Measurements from ENCODE around the gene S100A4. TPM values are rescaled to one million over a fixed set of nuclear protein-coding genes. Genes with fewer than 3 reads are reported as not detected.
"Not testable (repeated sequence)": the region's sequence is repeated elsewhere in the genome, so short reads cannot be mapped to it uniquely, and the experiment has no call there.

S100A4 gene
- total RNA-seq, 2 experiments from 2014 or later: 36.5 to 37.9 TPM

- Mint-ChIP-seq H3K4me1 (ENCODE audit: low read depth) (peaks cover 9% of the 10 kb centered on the region), H3K27me3 (ENCODE audit: low read depth) (peaks cover 7% of the 10 kb centered on the region), H3K4me3 (no peak overlapping the region), H3K27ac (no peak overlapping the region), H3K36me3 (ENCODE audit: low read depth) (no peaks in the 10 kb centered on the region), H3K9me3 (no peaks in the 10 kb centered on the region)
- no peak for DNase-seq
- CTCF ChIA-PET: interaction anchor here (0.7 to 1.8 kb wide), 6 partner anchors 36 to 67 kb away, joined by 3 to 8 read pairs (median 5); partner anchors contain the start of genes S100A14 and S100A16
- intact Hi-C loops (cut with micrococcal nuclease): no loop called here
Measured at GRCh38 chr1:153577624-153578051, 32.0 kb upstream of the S100A4 start.

- Mint-ChIP-seq H3K4me3 (no peak overlapping the region), H3K9me3 (no peaks in the 10 kb centered on the region), H3K36me3 (ENCODE audit: low read depth) (no peaks in the 10 kb centered on the region), H3K4me1 (ENCODE audit: low read depth) (peaks cover 14% of the 10 kb centered on the region), H3K27me3 (ENCODE audit: low read depth) (peaks cover 7% of the 10 kb centered on the region), H3K27ac (no peak overlapping the region)
- CTCF ChIA-PET: interaction anchor here (0.7 to 1.8 kb wide), 7 partner anchors 36 to 66 kb away, joined by 3 to 8 read pairs (median 5); partner anchors contain the start of genes S100A14 and S100A16
- intact Hi-C loops (cut with micrococcal nuclease): no loop called here
- no peak for DNase-seq
Measured at GRCh38 chr1:153577138-153577537, 31.5 kb upstream of the S100A4 start.

- H3K4me3 Mint-ChIP-seq; H3K9me3 Mint-ChIP-seq; intact Hi-C loops (cut with micrococcal nuclease); DNase-seq; H3K27me3 Mint-ChIP-seq (ENCODE audit: low read depth); H3K27ac Mint-ChIP-seq; H3K36me3 Mint-ChIP-seq (ENCODE audit: low read depth): not testable (repeated sequence)
- CTCF ChIA-PET: interaction anchor here (1.1 kb wide), 1 partner anchor 65 kb away, joined by 3 read pairs; no protein-coding TSS in a partner anchor
- H3K4me1 Mint-ChIP-seq (ENCODE audit: low read depth): peaks cover 24% of the 10 kb centered on the region
Measured at GRCh38 chr1:153575497-153575896, 29.9 kb upstream of the S100A4 start.

GRCh38 chr1:153575081-153575491 lies 29.5 kb upstream of the S100A4 start:
- CTCF ChIA-PET; H3K4me3 Mint-ChIP-seq; H3K9me3 Mint-ChIP-seq; DNase-seq; intact Hi-C loops (cut with micrococcal nuclease); H3K27me3 Mint-ChIP-seq (ENCODE audit: low read depth); H3K36me3 Mint-ChIP-seq (ENCODE audit: low read depth); H3K27ac Mint-ChIP-seq: not testable (repeated sequence)
- peaks cover 24% of the 10 kb centered on the region for H3K4me1 Mint-ChIP-seq (ENCODE audit: low read depth)

- DNase-seq: no peak
- H3K4me3 Mint-ChIP-seq: no peak overlapping the region
- H3K36me3 Mint-ChIP-seq (ENCODE audit: low read depth): no peaks in the 10 kb centered on the region
- intact Hi-C loops (cut with micrococcal nuclease): loop anchor here (2.0 kb wide), 4 partner anchors 201 to 411 kb away; partner anchors contain the start of gene SLC27A3
- peaks cover 33% of the 10 kb centered on the region for H3K4me1 Mint-ChIP-seq (ENCODE audit: low read depth)
- CTCF ChIA-PET: interaction anchor here (0.6 to 7.4 kb wide), 11 partner anchors 12 to 65 kb away, joined by 3 to 207 read pairs (median 4); partner anchors contain the start of genes CHTOP, S100A13, S100A4 and S100A6
- peak overlapping the region; percentile 11 for H3K27ac Mint-ChIP-seq
- no peaks in the 10 kb centered on the region for H3K9me3 Mint-ChIP-seq
- peaks cover 7% of the 10 kb centered on the region for H3K27me3 Mint-ChIP-seq (ENCODE audit: low read depth)
Measured at GRCh38 chr1:153573351-153573750, 27.7 kb upstream of the S100A4 start.

GRCh38 chr1:153572569-153573015 lies 27.0 kb upstream of the S100A4 start:
- H3K36me3 Mint-ChIP-seq (ENCODE audit: low read depth): no peaks in the 10 kb centered on the region
- H3K4me1 Mint-ChIP-seq (ENCODE audit: low read depth): peaks cover 40% of the 10 kb centered on the region
- H3K27ac Mint-ChIP-seq: peak overlapping the region; percentile 18
- CTCF ChIA-PET: interaction anchor here (0.7 to 7.4 kb wide), 20 partner anchors 13 to 100 kb away, joined by 3 to 207 read pairs (median 4); partner anchors contain the start of genes CHTOP, S100A13, S100A4 and S100A5
- DNase-seq: peak; percentile 85
- no peak overlapping the region for H3K4me3 Mint-ChIP-seq
- intact Hi-C loops (cut with micrococcal nuclease): loop anchor here (1.0 to 2.0 kb wide), 9 partner anchors 39 to 412 kb away; partner anchors contain the start of genes CHTOP and SLC27A3
- no peaks in the 10 kb centered on the region for H3K9me3 Mint-ChIP-seq
- peaks cover 1% of the 10 kb centered on the region for H3K27me3 Mint-ChIP-seq (ENCODE audit: low read depth)

- Mint-ChIP-seq H3K27me3 (ENCODE audit: low read depth) (no peaks in the 10 kb centered on the region), H3K4me1 (ENCODE audit: low read depth) (peaks cover 47% of the 10 kb centered on the region)
- intact Hi-C loops (cut with micrococcal nuclease): loop anchor here (1.0 to 2.0 kb wide), 9 partner anchors 38 to 413 kb away; partner anchors contain the start of genes CHTOP and SLC27A3
Measured at GRCh38 chr1:153571706-153572105, 26.1 kb upstream of the S100A4 start.

GRCh38 chr1:153570874-153571273 lies 25.3 kb upstream of the S100A4 start:
- no peaks in the 10 kb centered on the region for H3K9me3 Mint-ChIP-seq
- H3K4me1 Mint-ChIP-seq (ENCODE audit: low read depth): peaks cover 54% of the 10 kb centered on the region
- H3K27ac Mint-ChIP-seq: no peak overlapping the region
- no peak for DNase-seq
- no peaks in the 10 kb centered on the region for H3K36me3 Mint-ChIP-seq (ENCODE audit: low read depth)
- CTCF ChIA-PET: interaction anchor here (1.2 to 7.4 kb wide), 4 partner anchors 37 to 61 kb away, joined by 3 to 207 read pairs (median 78); partner anchors contain the start of genes S100A13 and S100A6
- no peak overlapping the region for H3K4me3 Mint-ChIP-seq
- H3K27me3 Mint-ChIP-seq (ENCODE audit: low read depth): no peaks in the 10 kb centered on the region
- intact Hi-C loops (cut with micrococcal nuclease): no loop called here

More at GRCh38 chr1:153571706-153572105, 26.1 kb upstream of the S100A4 start:
- Mint-ChIP-seq H3K36me3 (ENCODE audit: low read depth) (no peaks in the 10 kb centered on the region), H3K27ac (peak overlapping the region; percentile 18), H3K9me3 (no peaks in the 10 kb centered on the region), H3K4me3 (no peak overlapping the region)
- no peak for DNase-seq
- CTCF ChIA-PET: interaction anchor here (0.7 to 7.4 kb wide), 16 partner anchors 14 to 101 kb away, joined by 3 to 207 read pairs (median 4); partner anchors contain the start of genes CHTOP, S100A4, S100A5 and S100A6

GRCh38 chr1:153569465-153569864 lies 23.9 kb upstream of the S100A4 start:
- CTCF ChIA-PET: interaction anchor here (1.4 to 7.4 kb wide), 3 partner anchors 35 to 60 kb away, joined by 3 to 207 read pairs (median 153); partner anchors contain the start of gene S100A6
- H3K36me3 Mint-ChIP-seq (ENCODE audit: low read depth): no peaks in the 10 kb centered on the region
- no peak for DNase-seq
- H3K9me3 Mint-ChIP-seq: no peaks in the 10 kb centered on the region
- no peak overlapping the region for H3K4me3 Mint-ChIP-seq
- H3K27ac Mint-ChIP-seq: peak overlapping the region; percentile 28
- H3K4me1 Mint-ChIP-seq (ENCODE audit: low read depth): peaks cover 62% of the 10 kb centered on the region
- H3K27me3 Mint-ChIP-seq (ENCODE audit: low read depth): no peaks in the 10 kb centered on the region
- intact Hi-C loops (cut with micrococcal nuclease): loop anchor here (2.0 to 5.0 kb wide), 2 partner anchors 158 to 217 kb away; partner anchors contain the start of gene INTS3

GRCh38 chr1:153568367-153569099 lies 22.9 kb upstream of the S100A4 start:
- CTCF ChIA-PET: interaction anchor here (0.7 to 7.4 kb wide), 20 partner anchors 11 to 216 kb away, joined by 3 to 207 read pairs (median 4); partner anchors contain the start of genes S100A5 and S100A6
- intact Hi-C loops (cut with micrococcal nuclease): loop anchor here (1.0 to 5.0 kb wide), 6 partner anchors 35 to 216 kb away; partner anchors contain the start of genes INTS3 and SNAPIN
- peak; percentile 93 for DNase-seq
- Mint-ChIP-seq H3K4me3 (peak overlapping the region; percentile 68), H3K27me3 (ENCODE audit: low read depth) (no peaks in the 10 kb centered on the region), H3K9me3 (no peaks in the 10 kb centered on the region), H3K4me1 (ENCODE audit: low read depth) (peaks cover 62% of the 10 kb centered on the region), H3K27ac (peak overlapping the region; percentile 66), H3K36me3 (ENCODE audit: low read depth) (no peaks in the 10 kb centered on the region)

- Mint-ChIP-seq H3K36me3 (ENCODE audit: low read depth) (no peaks in the 10 kb centered on the region), H3K27ac (peak overlapping the region; percentile 68), H3K9me3 (no peaks in the 10 kb centered on the region), H3K27me3 (ENCODE audit: low read depth) (no peaks in the 10 kb centered on the region), H3K4me3 (no peak overlapping the region), H3K4me1 (ENCODE audit: low read depth) (peaks cover 55% of the 10 kb centered on the region)
- peak; percentile 69 for DNase-seq
- intact Hi-C loops (cut with micrococcal nuclease): loop anchor here (1.0 to 5.0 kb wide), 6 partner anchors 34 to 215 kb away; partner anchors contain the start of genes INTS3 and SNAPIN
- CTCF ChIA-PET: interaction anchor here (0.7 to 7.4 kb wide), 21 partner anchors 10 to 216 kb away, joined by 3 to 207 read pairs (median 4); partner anchors contain the start of genes S100A5 and S100A6
Measured at GRCh38 chr1:153567621-153568366, 22.2 kb upstream of the S100A4 start.
